Hepatocyte (in vitro differentiated cells): ENCODE data around the gene HS3ST5.

ENCODE experiments used
- EZH2 ChIP-seq: fragments of 200-600 bp; sonication (generic); IDR thresholded peaks from 2 replicates; pipeline ENCODE4 v1.6.1; 2016; ENCODE audit warnings: antibody characterized with exemption, mild to moderate bottlenecking, borderline replicate concordance
- EZH2phosphoT487 ChIP-seq: fragments of 200-600 bp; sonication (generic); IDR thresholded peaks from one replicate; pipeline ENCODE4 v1.6.1; 2018; ENCODE audit warnings: antibody characterized with exemption, mild to moderate bottlenecking, low read depth, moderate library complexity; ENCODE audit not compliant: unreplicated experiment, severe bottlenecking
- TF ChIP-seq, protein P1 (sequence below): fragments of 200-600 bp; sonication (generic); IDR thresholded peaks from 2 replicates; pipeline ENCODE4 v1.5.1; 2016; ENCODE audit warnings: antibody characterized with exemption, mild to moderate bottlenecking; ENCODE audit not compliant: poor library complexity

DNA sequence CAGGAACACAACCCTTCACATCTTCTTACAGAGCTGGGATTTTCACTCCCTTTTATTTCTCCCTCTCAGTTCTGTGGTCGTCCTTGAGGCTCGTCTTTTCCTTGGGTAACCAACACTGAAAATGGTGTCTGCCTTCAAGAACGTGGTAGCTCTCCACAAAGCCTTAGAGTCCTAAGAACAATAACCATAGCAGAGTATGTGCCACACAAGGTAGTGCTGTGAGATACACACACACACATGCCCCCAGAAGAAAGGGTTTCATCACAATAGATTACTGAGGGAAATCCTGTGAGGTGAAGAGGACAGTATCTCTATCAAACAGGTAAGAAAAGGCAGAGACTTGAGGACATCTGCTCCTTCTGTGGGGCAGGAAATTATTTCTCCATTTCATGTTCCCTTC lies 267.0 kb downstream of the HS3ST5 start:
- TF ChIP-seq, protein P1, sequence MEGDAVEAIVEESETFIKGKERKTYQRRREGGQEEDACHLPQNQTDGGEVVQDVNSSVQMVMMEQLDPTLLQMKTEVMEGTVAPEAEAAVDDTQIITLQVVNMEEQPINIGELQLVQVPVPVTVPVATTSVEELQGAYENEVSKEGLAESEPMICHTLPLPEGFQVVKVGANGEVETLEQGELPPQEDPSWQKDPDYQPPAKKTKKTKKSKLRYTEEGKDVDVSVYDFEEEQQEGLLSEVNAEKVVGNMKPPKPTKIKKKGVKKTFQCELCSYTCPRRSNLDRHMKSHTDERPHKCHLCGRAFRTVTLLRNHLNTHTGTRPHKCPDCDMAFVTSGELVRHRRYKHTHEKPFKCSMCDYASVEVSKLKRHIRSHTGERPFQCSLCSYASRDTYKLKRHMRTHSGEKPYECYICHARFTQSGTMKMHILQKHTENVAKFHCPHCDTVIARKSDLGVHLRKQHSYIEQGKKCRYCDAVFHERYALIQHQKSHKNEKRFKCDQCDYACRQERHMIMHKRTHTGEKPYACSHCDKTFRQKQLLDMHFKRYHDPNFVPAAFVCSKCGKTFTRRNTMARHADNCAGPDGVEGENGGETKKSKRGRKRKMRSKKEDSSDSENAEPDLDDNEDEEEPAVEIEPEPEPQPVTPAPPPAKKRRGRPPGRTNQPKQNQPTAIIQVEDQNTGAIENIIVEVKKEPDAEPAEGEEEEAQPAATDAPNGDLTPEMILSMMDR, result no peak
- TF ChIP-seq EZH2, result no peak
- TF ChIP-seq EZH2phosphoT487, result no peak
